Right lobe of liver (tissue), 4 donors: ENCODE measurements around the gene PRKAG2.

Experiments used
- POLR2A ChIP-seq: fragments of 450-650 bp; IDR thresholded peaks from one replicate; pipeline ENCODE4 v1.6.1; 2017; ENCODE audit warnings: antibody characterized with exemption, mild to moderate bottlenecking
- TF ChIP-seq, protein P1 (sequence below), 4 donors: fragments of 200-600 bp in 3 of 4; fragments of 450-650 bp in 1 of 4; IDR thresholded peaks; one replicate each; pipeline versions ENCODE4 v1.5.1 to v1.8.0; 2016 to 2022; ENCODE audit warnings: antibody characterized with exemption in 4 of 4, mild to moderate bottlenecking in 2 of 4
- donor health status: DM: no; HTN: no; CAD: no.
- donor health status: DM: no; HTN: no; CAD: no.
- donor health status: DM: no; HTN: yes; CAD: no.

GRCh38 chr7:151660141-151660540 is 216.8 kb downstream of the PRKAG2 start:
- TF ChIP-seq, protein P1, sequence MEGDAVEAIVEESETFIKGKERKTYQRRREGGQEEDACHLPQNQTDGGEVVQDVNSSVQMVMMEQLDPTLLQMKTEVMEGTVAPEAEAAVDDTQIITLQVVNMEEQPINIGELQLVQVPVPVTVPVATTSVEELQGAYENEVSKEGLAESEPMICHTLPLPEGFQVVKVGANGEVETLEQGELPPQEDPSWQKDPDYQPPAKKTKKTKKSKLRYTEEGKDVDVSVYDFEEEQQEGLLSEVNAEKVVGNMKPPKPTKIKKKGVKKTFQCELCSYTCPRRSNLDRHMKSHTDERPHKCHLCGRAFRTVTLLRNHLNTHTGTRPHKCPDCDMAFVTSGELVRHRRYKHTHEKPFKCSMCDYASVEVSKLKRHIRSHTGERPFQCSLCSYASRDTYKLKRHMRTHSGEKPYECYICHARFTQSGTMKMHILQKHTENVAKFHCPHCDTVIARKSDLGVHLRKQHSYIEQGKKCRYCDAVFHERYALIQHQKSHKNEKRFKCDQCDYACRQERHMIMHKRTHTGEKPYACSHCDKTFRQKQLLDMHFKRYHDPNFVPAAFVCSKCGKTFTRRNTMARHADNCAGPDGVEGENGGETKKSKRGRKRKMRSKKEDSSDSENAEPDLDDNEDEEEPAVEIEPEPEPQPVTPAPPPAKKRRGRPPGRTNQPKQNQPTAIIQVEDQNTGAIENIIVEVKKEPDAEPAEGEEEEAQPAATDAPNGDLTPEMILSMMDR (IDR thresholded peaks at IDR 0.05): no peak
- no peak for TF ChIP-seq POLR2A
